ENCODE measurements around the gene ZNF311. TPM values are rescaled to one million over a fixed set of nuclear protein-coding genes. Genes with fewer than 3 reads are reported as not detected.

Gene ZNF311
- polyA plus RNA-seq, 1 donor (not counting 4 experiments of a cell fraction or from before 2014, with no cell fraction given) = 2.7 TPM

DNA sequence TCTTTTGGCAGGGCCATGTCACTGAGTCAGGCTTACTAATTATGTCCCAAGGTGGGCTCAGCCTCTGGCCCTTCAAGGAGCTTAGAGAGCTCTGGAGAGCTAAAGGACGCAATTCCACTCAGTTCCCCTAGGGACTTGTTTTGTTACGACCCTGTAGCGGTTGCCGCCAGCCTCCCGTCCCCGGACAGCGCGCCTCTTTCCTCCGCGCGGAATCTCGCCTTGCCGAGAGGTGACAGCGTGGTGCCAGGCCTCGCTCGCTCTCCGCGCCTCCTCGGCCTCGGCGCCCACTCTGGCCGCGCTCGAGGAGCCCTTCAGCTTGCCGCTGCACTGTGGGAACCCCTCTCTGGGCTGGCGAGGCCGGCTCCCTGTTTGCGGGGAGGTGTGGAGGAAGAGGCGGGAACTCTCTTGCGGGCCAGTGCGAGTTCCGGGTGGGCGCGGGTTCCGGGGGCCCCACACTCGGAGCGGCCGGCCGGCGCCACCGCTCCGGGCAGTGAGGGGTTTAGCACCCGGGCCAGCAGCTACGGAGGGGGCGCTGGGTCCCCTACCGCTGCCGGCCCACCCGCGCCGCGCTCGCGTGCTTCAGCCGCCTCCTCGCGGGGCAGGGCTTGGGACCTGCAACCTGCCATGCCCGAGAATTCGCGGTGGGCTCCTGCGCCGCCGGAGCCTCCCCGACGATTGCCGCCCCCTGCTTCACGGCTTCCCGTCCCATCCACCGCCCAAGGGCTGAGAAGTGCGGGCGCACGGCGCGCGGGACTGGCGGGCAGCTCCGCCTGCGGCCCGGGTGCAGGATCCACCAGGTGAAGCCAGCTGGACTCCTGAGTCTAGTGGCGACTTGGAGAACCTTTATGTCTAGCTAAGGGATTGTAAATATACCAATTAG lies 9.9 kb upstream of the ZNF311 start:
- Histone ChIP-seq H3K36me3 (ENCODE audit: control insufficient read depth in 2 of 2, extremely low read depth in 1 of 2, insufficient read depth in 2 of 2, low read length in 2 of 2) (no peaks in the 10 kb centered on the region), H3K9ac (ENCODE audit: control insufficient read depth, extremely low read depth, insufficient read depth, low read length) (no peak overlapping the region), H2AFZ (ENCODE audit: control insufficient read depth, low read length) (no peak overlapping the region), H3K4me1 (ENCODE audit: control insufficient read depth, extremely low read depth, insufficient read depth, low read length) (peaks cover 11% of the 10 kb centered on the region), H4K20me1 (ENCODE audit: control insufficient read depth, extremely low read depth, insufficient read depth, low read length) (no peaks in the 10 kb centered on the region), H3K27ac (ENCODE audit: control insufficient read depth, insufficient read depth, low read length) (no peak overlapping the region), H3K9me3 (ENCODE audit: control insufficient read depth, low read depth, low read length) (no peaks in the 10 kb centered on the region), H3K79me2 (ENCODE audit: control insufficient read depth, insufficient read depth, low read length) (no peaks in the 10 kb centered on the region), H3K27me3 (ENCODE audit: control insufficient read depth, extremely low read depth, insufficient read depth, low read length) (no peaks in the 10 kb centered on the region), H3K4me3 (ENCODE audit: control insufficient read depth in 2 of 3, extremely low read depth in 1 of 3, insufficient read depth in 2 of 3, low read depth in 1 of 3, low read length in 3 of 3) (no peak overlapping the region), H3K9me1 (ENCODE audit: control insufficient read depth, extremely low read depth, insufficient read depth, low read length) (no peaks in the 10 kb centered on the region), H3K4me2 (ENCODE audit: control insufficient read depth, extremely low read depth, insufficient read depth, low read depth, low read length) (no peak overlapping the region)
- FAIRE-seq = no peak
- dilution Hi-C loops (cut with MboI; ENCODE audit: extremely low pct_ligation_motif_present, low sequenced_read_pairs) = no loop called here
- DNase-seq (ENCODE audit: low read depth, low spot score) = no peak
- no peak for TF ChIP-seq EZH2 (IDR thresholded peaks at IDR 0.05; ENCODE audit: low read length)
- TF ChIP-seq, protein P1, sequence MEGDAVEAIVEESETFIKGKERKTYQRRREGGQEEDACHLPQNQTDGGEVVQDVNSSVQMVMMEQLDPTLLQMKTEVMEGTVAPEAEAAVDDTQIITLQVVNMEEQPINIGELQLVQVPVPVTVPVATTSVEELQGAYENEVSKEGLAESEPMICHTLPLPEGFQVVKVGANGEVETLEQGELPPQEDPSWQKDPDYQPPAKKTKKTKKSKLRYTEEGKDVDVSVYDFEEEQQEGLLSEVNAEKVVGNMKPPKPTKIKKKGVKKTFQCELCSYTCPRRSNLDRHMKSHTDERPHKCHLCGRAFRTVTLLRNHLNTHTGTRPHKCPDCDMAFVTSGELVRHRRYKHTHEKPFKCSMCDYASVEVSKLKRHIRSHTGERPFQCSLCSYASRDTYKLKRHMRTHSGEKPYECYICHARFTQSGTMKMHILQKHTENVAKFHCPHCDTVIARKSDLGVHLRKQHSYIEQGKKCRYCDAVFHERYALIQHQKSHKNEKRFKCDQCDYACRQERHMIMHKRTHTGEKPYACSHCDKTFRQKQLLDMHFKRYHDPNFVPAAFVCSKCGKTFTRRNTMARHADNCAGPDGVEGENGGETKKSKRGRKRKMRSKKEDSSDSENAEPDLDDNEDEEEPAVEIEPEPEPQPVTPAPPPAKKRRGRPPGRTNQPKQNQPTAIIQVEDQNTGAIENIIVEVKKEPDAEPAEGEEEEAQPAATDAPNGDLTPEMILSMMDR (optimal IDR thresholded peaks at IDR 0.05 in 1 of 3, IDR thresholded peaks at IDR 0.05 in 1 of 3, conservative IDR thresholded peaks at IDR 0.05 in 1 of 3; ENCODE audit: extremely low read depth in 1 of 3, insufficient read depth in 2 of 3, low read length in 3 of 3) = no peak

DNA sequence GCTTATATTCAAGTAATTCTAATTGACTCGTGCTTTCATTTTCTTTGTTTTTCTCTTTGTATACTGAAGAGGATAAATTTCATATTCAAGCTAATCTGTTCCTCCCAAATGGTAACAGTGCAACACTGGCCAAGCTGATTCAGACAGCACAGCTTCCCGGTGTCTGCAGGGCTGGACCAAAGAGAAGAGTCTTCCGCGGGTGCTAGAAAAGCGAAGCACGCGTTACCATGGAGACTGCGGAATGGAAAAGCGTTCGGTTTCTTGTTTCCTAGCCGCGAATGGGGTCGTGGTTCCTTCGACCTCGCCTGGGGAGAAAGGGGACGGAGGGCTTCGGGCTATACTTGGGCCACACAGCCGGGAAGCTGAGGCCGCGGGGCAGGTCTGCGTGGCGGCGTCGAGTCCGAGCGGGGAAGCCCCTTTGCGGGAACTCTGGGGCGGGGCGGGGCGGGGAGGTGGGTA lies 6.2 kb upstream of the ZNF311 start:
- Histone ChIP-seq H3K9me1 (ENCODE audit: control insufficient read depth, extremely low read depth, insufficient read depth, low read length) (no peaks in the 10 kb centered on the region), H3K4me1 (ENCODE audit: control insufficient read depth, extremely low read depth, insufficient read depth, low read length) (peaks cover 5% of the 10 kb centered on the region), H3K27ac (ENCODE audit: control insufficient read depth, insufficient read depth, low read length) (no peak overlapping the region), H4K20me1 (ENCODE audit: control insufficient read depth, extremely low read depth, insufficient read depth, low read length) (no peaks in the 10 kb centered on the region), H2AFZ (ENCODE audit: control insufficient read depth, low read length) (peak overlapping the region; percentile 94), H3K27me3 (ENCODE audit: control insufficient read depth, extremely low read depth, insufficient read depth, low read length) (no peaks in the 10 kb centered on the region), H3K36me3 (ENCODE audit: control insufficient read depth in 2 of 2, extremely low read depth in 1 of 2, insufficient read depth in 2 of 2, low read length in 2 of 2) (no peaks in the 10 kb centered on the region), H3K79me2 (ENCODE audit: control insufficient read depth, insufficient read depth, low read length) (no peaks in the 10 kb centered on the region), H3K4me3 (ENCODE audit: control insufficient read depth in 2 of 3, extremely low read depth in 1 of 3, insufficient read depth in 2 of 3, low read depth in 1 of 3, low read length in 3 of 3) (peak overlapping the region; percentile 45 to 72 (median 70)), H3K9ac (ENCODE audit: control insufficient read depth, extremely low read depth, insufficient read depth, low read length) (no peak overlapping the region), H3K4me2 (ENCODE audit: control insufficient read depth, extremely low read depth, insufficient read depth, low read depth, low read length) (peak overlapping the region; percentile 83), H3K9me3 (ENCODE audit: control insufficient read depth, low read depth, low read length) (no peaks in the 10 kb centered on the region)
- dilution Hi-C loops (cut with MboI; ENCODE audit: extremely low pct_ligation_motif_present, low sequenced_read_pairs) = no loop called here
- DNase-seq (ENCODE audit: low read depth, low spot score) (no peak), FAIRE-seq (peak; percentile 76)
- TF ChIP-seq EZH2 (IDR thresholded peaks at IDR 0.05; ENCODE audit: low read length) = no peak
- TF ChIP-seq, protein P1 (optimal IDR thresholded peaks at IDR 0.05 in 1 of 3, IDR thresholded peaks at IDR 0.05 in 1 of 3, conservative IDR thresholded peaks at IDR 0.05 in 1 of 3; ENCODE audit: extremely low read depth in 1 of 3, insufficient read depth in 2 of 3, low read length in 3 of 3) = no peak
